Stimulated activated naive CD4-positive, alpha-beta T cell treated with Interleukin-2 at 50 U/mL for 16 hours (primary cell): ENCODE measurements around the gene CCDC78.
"Not testable (repeated sequence)": the region's sequence is repeated elsewhere in the genome, so short reads cannot be mapped to it uniquely, and the experiment has no call there.

Experiments
- DNase-seq: peaks from one replicate; lab custom pipeline; 2025; lab: John Stamatoyannopoulos, UW

CCDC78 gene

DNA sequence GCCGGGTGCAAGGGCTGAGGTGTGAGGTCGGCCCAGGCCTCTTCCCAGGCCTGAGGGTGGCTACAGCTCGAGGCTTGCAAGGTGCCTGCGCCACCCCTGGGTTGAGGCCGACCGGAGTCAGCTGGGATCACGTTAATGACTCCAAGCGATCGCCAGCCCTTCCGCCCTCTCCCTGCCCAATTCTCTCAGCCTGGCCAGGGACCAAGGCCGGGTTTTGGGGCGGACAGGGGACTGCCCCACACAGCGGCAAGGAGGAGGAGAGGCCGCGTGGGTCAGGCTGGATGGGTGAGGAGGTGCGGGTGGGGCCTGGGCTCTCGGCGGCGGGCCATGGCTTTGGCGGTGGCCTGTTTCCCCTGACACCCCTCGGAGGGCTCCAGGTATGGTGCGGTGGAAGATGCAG lies 32.9 kb downstream of the CCDC78 start:
- DNase-seq = no peak

GRCh38 chr16:692356-693108 lies 33.7 kb downstream of the CCDC78 start:
- no peak for DNase-seq

DNA sequence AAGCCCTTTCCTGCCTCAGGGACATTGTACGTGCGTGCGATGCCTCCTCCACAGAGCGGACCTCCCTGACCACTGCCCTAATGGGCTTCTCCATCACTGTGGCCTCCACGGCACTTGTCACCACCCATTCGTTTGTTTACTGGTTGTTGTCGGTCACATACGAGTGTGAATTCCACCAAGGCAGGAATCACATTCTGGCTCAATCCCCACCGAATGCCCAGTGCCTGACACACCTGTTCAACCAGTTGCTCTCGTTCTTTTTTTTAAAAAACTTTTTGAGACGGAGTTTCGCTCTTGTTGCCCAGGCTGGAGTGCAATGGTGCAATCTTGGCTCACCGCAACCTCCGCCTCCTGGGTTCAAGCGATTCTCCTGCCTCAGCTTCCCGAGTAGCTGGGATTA lies 35.0 kb downstream of the CCDC78 start:
- DNase-seq = not testable (repeated sequence)

DNA sequence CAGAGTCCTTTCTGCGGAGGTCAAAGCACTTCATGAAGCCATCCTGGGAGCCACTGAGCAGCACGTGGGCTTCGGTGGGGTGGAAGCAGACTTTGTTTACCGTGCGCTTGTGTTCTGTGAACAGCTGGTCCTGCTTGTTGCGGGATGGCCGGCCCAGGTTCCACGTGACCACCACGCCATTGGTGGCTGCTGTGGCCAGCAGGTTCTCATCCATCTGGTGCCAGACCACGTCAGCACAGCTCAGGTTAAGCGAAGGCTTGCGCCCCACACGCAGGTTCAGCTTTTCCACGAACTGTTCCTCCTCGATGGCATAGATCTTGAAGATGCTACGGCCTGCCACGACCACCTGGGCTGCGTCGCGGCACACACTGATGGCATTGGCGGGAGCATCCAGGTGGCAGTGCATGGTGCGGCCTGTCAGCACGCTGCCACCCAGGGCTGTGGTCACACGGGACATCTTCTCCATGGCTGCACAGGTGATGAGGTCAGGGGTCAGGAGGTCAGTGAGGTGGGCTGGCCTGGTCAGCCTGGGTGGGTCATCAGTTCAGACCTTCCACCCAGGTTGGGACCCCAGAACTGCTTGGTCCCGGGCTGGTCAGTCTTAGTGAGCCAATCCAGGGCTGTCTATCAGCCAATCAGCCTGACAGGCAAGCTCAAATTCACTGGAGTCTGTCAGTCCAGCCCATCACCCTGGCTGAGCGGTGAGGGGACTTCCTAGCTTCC lies 36.9 kb downstream of the CCDC78 start:
- DNase-seq = no peak

DNA sequence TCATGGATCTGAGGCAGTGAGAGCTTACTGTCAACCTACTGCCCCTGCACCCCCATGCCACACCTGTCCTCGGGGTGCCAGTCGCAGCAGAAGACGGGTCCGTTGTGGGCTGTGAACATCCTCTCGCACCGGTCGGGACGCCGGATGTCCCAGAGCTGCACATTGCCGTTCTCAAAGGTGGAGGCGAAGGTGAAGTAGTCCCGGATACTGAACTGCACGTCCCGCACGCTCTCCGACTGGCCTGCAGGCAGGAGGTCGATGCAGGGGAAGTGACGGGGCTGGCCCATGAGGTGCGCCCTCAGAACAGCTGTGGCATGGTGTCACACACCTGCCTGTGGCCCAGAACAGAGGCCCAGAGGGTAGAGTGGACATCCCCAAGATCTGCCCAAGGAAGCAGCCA lies 38.7 kb downstream of the CCDC78 start:
- no peak for DNase-seq

DNA sequence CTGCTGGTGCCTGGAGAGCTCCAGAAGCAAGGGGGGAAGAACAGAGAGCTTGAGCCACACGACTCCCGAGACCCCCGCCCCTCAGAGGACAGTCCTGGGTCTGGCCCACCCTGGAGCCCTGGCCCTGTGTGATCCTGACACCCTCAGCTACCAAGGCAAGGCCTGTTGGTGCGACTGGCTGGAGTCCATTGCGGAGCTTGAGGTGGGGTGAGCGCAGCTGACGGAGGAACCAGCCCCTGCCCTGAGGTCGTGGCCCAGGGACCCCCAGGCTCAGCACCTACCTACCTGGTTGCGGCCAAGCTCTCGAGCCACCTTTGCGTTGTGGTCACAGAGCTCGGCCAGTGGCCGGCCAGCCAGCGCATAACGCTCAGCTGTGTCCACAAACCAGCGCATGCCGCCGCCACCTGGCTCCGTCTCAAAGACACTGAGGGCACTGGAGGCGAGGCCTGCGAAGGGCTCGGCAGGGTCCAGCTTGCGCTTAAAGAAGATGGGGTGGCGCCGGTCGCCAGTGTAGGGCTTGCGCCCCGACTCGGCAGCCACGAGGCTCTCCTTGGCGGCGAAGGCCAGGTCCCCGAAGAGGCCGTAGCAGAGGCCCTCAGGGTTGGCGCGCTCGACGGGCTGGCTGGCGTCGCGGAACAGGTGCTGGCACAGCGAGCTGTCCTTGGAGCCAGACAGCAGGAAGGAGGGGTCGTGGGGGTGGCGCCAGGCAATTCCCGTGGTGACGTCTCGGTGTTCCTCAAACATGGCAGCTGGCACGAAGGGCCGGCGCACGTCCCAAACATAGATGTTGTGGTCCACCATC lies 39.6 kb downstream of the CCDC78 start:
- DNase-seq = no peak

- no peak for DNase-seq
Measured at GRCh38 chr16:685967-686366, 40.3 kb downstream of the CCDC78 start.

GRCh38 chr16:684961-685696 lies 41.1 kb downstream of the CCDC78 start:
- DNase-seq = no peak

DNA sequence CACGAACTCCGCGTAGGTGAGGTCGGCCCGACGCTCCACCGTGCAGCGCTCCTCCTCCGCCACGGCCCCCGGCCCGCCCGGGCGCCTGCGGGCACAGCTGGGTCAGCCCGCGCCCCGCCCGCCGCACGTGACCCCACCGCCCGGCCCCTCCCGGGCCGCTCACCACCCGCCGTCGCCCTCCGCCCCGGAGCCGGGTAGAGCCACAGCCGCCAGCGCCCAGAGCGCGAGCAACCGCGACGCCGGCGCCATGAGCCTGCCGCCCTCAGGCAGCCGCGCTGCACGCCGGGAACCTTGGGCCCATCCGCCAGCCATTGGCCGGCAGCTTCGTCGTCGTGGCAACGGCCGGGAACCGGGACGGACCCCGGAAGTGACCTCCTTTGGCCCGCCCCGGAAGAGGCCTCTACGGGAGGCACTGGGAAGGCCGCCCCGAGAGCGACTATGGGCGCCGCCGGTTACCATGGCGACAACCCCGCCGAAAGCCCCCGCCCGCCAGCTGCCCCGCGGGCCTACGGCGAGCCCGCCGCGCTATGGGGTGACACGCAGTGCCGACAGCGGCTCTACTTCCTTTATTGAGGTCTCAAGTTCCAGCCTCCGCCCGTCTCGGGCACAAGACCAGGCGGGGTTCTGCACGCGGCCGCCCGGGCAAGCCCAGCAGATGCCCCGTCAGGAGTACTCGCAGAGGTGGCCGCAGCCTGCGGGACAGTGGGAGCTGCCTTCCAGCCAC lies 42.0 kb downstream of the CCDC78 start, which contains the start of gene JMJD8:
JMJD8 (minus strand) TSS at position 264 of the 724 bp plus-strand sequence; CDS start at position 249, 15 bp downstream.
- peak; percentile 97 for DNase-seq

GRCh38 chr16:683396-684070 lies 42.7 kb downstream of the CCDC78 start:
- DNase-seq = no peak

DNA sequence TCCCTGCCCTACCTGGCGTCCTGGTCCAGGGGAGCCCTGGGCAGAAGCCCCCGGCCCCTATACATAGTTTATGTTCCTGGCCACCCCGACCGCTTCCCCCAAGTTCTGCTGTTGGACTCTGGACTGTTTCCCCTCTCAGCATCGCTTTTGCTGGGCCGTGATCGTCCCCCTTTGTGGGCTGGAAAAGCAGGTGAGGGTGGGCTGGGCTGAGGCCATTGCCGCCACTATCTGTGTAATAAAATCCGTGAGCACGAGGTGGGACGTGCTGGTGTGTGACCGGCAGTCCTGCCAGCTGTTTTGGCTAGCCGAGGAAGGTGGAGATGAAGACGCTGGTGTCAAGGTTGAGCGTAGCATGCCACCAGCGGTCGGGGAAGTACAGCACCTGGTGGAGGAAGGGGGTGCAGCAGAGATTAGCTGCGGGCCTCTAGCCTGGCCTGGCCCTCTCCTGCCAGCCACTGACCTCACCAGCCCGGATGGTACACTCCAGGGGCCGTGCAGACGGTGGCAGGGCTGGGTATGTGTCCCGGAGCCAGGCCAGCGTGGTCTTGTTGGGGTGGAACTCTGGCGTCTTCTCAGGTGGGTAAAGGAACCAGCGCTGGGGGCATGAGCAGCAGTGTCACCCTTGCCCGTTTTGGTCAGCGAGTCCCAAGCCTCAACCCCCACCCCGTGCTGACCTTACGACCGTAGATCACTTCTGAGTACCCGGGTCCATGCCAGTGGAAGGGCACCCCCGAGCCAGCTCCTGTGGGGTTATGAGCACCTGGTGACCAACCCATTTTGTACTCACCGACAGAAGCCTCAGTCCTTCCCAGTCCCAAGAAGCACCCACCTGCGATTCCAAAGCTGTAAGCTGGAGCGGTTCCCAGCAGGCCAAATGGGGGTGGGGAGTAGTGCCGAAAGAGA lies 43.5 kb downstream of the CCDC78 start:
- DNase-seq = no peak

- no peak for DNase-seq
Measured at GRCh38 chr16:681746-682427, 44.4 kb downstream of the CCDC78 start.

- DNase-seq = no peak
Measured at GRCh38 chr16:680967-681745, 45.1 kb downstream of the CCDC78 start.

DNA sequence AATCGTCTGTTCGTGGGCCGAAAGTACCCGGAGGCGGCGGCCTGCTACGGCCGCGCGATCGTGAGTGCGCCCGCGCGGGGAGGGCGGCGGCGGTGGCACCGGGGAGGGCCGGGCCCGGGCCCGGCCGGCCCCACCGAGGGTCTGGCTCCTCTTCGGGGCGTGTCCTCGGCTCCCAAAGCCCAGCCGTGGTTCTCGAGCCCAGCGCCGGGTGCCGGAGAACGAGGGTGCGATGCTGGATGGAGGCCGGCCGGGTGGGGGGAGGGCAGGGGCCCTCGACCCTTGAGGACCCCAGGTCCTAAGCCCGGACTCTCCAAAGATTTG lies 45.7 kb downstream of the CCDC78 start:
- no peak for DNase-seq

- peak; percentile 91 for DNase-seq
Measured at GRCh38 chr16:679814-680624, 46.2 kb downstream of the CCDC78 start, which contains the start of gene STUB1. Gene STUB1, plus strand, starts transcription at chr16:680410. Its CDS starts 116 bp downstream, at chr16:680526.

GRCh38 chr16:678858-679813 lies 47.1 kb downstream of the CCDC78 start:
- DNase-seq = peak; percentile 35
